CD4-positive, alpha-beta T cell treated with Interleukin-15 for 1 hour (primary cell): ENCODE measurements around the gene C19orf81.
A peak's percentile ranks its signal among the peaks of the same experiment; 100 is the strongest.

Experiments used
- DNase-seq: peaks from one replicate; pipeline ENCODE4 v3.0.0-alpha.2; 2020

The C19orf81 gene

DNA sequence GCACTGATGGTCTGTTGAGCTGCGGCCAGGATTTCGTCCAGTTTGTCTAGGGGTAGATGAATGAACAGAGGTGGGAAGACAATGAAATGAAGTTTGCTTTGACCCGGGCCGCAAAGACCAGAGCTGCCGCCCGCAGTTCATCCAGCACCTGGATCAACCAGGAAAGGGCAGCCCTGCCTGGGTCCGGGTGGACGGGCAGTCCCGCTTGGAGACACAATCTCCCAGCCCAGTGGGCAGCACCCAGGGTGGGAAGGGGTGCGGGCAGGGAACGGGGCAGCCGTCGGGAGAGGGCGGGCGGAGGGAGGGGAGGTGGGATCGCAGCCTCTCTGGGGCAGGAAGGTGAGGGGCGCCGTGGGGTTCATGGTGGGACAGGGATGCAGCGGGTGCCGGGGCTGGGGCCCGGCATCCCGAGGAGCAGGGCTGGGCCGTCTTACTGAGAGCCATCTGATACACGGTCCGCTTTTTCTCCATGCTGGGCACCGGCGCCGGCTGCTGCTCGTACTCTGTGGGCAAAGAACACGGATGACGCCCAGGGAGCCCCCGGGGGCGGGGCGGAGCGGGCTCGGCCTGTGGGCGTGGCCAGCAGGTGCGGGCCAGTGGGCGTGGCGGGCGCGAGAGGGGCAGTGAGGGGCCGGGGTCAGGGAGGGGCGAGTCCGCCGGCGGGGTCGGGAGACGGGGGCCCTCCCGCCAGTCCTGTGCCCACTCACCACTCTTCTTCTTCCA, 37.2 kb downstream of the C19orf81 start:
- no peak for DNase-seq

DNA sequence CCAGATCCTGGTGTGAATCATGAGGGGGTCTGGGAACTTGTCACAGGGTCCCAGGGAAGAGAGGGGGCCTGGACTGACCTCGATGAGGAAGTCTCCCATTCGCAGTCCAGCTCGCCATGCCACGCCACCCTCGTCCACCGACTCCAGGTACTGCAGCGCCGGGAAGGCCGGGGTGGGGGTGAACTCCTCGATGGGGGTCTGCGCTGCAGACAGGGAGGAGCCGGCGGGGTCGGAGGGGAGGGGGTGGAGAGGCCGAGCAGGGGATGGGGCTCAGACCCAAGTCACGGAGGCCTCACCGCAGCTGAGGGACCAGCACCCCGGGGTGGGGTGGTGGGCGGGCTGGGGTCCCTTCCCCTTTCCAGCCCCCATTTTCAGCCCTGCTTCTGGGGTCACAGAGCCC, 39.5 kb downstream of the C19orf81 start:
- DNase-seq = no peak

GRCh38 chr19:50690439-50690838, 41.2 kb downstream of the C19orf81 start:
- no peak for DNase-seq

DNA sequence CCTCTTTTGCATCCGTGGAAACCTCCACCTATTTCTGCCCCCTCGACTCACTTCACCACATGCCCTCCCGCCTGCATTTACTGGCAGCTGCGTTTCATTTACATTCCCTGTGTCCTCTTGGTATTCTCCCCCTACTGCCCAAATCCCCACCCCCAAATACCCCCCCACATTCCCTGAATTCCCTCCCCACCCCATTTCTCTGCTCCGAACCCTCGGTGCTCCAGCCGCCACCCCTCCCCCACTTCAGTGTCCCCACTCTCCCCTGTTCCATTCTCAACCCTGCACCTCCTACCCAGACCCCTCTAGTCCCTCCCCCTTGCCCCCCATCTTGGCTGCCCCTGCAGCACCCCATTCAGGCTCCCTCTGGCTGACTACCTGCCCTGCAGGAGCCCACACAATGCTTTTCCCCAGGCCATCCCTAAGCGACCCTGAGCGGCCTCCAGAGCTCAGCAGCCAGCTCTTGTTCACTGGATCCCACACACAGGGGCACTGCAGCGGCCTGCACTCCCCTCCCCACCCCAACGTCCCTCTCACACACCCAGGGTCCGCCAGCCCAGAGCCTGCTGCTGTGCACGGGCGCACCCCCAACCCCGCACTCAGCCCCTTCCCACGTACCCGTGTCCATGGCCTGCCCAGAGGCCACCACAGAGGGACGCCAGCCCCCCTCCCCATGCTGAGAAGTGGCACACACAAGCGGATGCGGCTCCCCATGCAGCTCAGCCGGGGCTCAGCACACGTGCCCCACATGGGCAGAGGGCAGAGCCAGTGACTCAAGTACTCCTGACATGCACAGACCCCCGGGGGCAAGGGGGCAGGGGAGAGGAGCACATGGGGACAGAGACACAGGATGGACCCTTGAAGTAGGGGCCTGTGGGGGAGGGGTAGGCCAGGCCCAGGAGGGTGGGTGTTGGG, 44.1 kb downstream of the C19orf81 start:
- no peak for DNase-seq

DNA sequence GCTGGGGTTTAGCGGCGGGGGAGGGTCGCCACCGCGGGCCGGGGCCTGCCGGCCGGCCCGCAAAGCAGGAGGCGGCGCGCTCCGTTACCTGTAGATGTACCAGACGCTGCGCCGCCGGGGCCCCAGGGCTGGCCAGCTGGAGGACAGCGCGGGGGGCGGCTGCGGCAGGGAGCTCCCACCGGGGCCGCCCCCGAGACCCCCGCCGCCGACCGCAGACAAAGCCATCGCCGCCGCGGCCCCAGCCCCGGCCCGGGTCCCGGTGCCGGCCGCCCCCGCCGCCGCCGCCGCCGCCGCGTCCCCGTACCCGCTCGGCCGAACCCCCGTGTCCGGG, 45.5 kb downstream of the C19orf81 start:
- DNase-seq = no peak

GRCh38 chr19:50695251-50696093, 46.2 kb downstream of the C19orf81 start:
- no peak for DNase-seq

GRCh38 chr19:50696094-50696483, 46.8 kb downstream of the C19orf81 start:
- DNase-seq = no peak

GRCh38 chr19:50697414-50698124, 48.3 kb downstream of the C19orf81 start:
- no peak for DNase-seq

DNA sequence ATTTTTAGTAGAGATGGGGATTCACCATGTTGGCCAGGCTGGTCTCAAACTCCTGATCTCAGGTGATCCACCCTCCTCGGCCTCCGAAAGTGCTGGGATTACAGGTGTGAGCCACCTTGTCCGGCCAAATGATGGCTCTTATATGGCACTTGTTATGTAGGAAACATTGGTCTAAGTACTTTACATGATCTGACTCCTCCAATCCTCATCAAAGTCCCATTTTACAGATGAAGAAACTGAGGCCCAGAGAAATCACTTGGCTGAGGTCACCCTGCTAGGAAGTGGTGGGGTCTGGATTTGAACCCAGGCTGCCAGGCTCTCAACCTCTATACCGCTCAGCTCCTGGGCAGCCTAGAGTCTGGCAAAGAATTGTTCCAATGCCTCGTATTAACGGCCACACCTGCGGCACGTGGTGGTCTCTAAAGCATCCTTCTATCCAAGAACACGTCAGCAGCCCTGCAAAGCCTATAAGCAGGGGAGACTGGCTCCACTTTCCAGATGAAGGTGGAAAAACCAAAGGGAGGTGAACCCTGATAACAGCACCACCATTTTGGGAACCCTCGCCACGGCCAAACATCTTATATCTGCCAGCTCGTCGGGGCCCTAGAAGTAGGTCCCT, 52.2 kb downstream of the C19orf81 start:
- DNase-seq = no peak

GRCh38 chr19:50702158-50702870, 53.1 kb downstream of the C19orf81 start:
- DNase-seq = no peak

DNA sequence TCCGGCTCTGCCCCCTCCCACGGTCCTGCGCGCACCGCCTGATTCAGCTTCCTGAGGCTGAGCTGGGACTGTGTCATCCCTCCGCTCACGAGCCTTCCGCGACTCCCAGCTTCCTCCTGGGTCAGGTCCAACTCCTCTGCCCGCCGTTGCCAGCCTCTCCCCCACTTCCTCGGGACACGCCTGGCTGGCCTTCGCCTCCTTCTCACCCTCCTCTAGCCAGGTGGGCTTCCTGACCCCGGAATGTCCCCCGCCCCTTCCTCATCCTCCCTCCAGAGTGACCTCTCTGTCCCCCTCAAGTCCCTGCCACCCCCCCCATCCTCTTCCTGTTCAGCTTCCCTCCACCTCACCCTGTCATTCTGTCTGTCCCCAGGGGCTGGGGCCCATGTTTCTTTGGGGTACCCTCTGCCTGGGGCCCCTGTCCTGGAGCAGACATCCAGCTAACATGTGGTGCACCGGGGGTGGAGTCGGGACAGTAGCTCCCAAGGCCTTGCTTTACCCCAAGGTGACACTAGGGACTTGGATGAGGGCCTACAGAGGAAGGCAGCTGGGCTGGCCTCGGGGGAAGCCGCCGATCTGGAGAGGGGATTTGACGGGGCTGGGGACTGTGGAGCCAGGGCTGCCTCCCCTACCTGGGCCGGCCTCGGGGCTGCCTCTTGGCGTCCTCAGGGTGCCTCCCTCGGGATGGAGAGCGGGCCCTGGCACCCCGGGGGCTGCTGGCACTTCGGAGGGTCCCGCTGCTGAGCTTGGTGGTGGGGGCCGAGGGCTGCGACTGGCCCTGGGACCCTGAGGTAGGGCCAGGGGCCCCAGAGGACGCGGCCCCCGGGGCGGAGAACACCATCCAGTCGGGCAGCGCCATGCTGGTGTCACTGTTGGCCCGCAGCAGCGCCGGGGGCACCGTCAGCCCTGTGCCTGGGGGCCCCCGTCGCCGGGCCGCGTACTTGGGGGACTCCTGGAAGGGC, 53.9 kb downstream of the C19orf81 start:
- no peak for DNase-seq

DNA sequence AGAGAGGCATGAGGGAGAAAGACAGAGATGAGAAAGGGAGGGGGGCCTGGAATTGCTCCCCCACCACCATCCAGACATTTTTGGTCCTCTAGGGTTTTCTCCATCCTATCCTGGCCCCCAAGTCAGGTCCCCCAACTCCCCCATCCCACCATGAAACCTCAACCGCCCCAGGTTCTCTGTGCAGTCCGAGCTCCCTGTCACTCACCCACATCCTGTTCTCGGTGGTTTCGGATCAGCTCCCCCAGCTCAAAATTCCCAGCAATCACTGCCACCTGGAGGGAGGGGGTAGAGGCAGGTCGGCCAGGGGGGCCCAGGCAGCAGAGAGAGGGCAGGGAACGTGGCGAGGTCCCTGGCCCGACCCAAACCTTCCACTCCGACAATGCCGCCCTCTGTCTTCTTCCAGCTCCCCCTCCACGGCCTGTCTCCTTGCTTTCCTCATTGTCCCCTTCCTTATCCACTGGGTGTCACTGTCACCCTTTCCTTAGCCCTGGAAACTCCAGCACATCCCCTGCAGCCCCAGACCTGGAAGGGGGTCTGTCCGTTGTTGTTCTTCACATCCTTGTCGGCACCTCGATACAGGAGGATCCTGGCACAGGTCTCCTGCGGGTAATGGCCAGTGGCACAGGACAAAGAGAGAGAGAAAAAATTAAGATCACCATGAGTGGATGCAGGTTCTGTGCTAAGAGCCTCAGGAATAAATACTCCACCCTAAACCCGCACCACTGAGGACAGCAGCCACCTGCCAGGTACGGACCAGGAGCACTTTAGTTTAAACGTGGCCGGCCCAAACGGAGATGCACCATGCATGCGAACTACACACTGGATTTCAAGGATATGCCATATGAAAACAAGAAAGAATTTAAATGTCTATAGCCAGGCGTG, 54.9 kb downstream of the C19orf81 start:
- DNase-seq = no peak

GRCh38 chr19:50705422-50706019, 56.3 kb downstream of the C19orf81 start:
- peak; percentile 37 for DNase-seq

DNA sequence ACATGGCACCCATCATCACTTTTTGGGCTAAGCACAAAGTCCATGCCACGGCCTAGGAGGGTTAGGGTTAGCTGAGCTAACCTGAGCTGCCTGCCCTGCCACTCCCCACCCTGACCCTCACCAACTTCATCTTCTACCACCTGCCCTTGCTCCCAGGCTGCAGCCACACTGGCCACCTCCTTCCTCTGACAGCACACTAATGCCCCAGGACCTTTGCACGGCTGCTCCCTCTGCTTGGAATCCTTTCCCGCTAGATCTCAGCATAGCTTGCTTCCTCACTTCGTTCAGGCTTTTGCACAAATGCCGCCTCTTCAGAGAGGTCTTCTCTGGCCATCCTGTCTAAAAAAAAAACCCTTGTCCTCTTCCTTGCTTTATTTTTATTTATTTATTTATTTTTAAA, 57.1 kb downstream of the C19orf81 start:
- DNase-seq = no peak

- no peak for DNase-seq
Observed at GRCh38 chr19:50708179-50708879, 59.1 kb downstream of the C19orf81 start.
